ENCODE data around the gene NTHL1. TPM values are rescaled to one million over a fixed set of nuclear protein-coding genes. Genes with fewer than 3 reads are reported as not detected.

Gene NTHL1
- total RNA-seq, 1 experiment from 2014 or later: 52.0 TPM

- Histone ChIP-seq H2BK5ac (ENCODE audit: insufficient read length, low read length) (no peak overlapping the region), H3K9ac (ENCODE audit: extremely low read depth, insufficient read length, low read length) (no peak overlapping the region), H3K56ac (ENCODE audit: insufficient read length, low read depth, low read length) (no peak overlapping the region), H2AK5ac (ENCODE audit: insufficient read length, low read length) (no peak overlapping the region), H2BK120ac (ENCODE audit: low read depth, low read length, poor library complexity, severe bottlenecking) (no peak overlapping the region), H3K4me2 (ENCODE audit: insufficient read depth, insufficient read length, low read length) (no peak overlapping the region), H2BK15ac (ENCODE audit: low read depth, low read length) (no peak overlapping the region), H2BK20ac (ENCODE audit: low read depth, low read length, poor library complexity, severe bottlenecking) (no peak overlapping the region), H3K27me3 (ENCODE audit: insufficient read depth, low read length) (no peaks in the 10 kb centered on the region), H3K4ac (ENCODE audit: low read depth, low read length) (no peak overlapping the region), H3K23ac (ENCODE audit: insufficient read length, low read depth, low read length) (no peak overlapping the region), H3K18ac (ENCODE audit: insufficient read length, low read depth, low read length) (no peak overlapping the region), H2BK12ac (ENCODE audit: insufficient read length, low read depth, low read length) (no peak overlapping the region), H3K27ac (ENCODE audit: insufficient read length, low read depth, low read length) (no peak overlapping the region), H4K20me1 (ENCODE audit: control insufficient read depth, insufficient read depth, insufficient read length) (no peaks in the 10 kb centered on the region), H4K5ac (ENCODE audit: insufficient read length, low read depth, low read length) (no peak overlapping the region), H3K79me2 (ENCODE audit: insufficient read depth, low read length) (no peaks in the 10 kb centered on the region), H3K4me1 (ENCODE audit: insufficient read depth, low read length) (no peaks in the 10 kb centered on the region), H3K14ac (ENCODE audit: insufficient read depth, low read length) (no peak overlapping the region), H3K23me2 (ENCODE audit: insufficient read length, low read depth, low read length, poor library complexity, severe bottlenecking) (no peaks in the 10 kb centered on the region), H3T11ph (ENCODE audit: low read length) (no peak overlapping the region), H4K8ac (replicated peaks; ENCODE audit: insufficient read length, low read depth, low read length) (no peak overlapping the region), H3K9me3 (ENCODE audit: control insufficient read depth, low read depth, low read length) (no peaks in the 10 kb centered on the region), H4K91ac (ENCODE audit: insufficient read length, low read depth, low read length) (no peak overlapping the region), H3K79me1 (ENCODE audit: insufficient read depth, low read depth, low read length, poor library complexity, severe bottlenecking) (no peaks in the 10 kb centered on the region), H2AFZ (ENCODE audit: low read length) (no peak overlapping the region)
- no peaks in the 10 kb centered on the region for H3K4me1 Mint-ChIP-seq
- TF ChIP-seq CTCF (conservative IDR thresholded peaks at IDR 0.05): no peak
- H3K27me3 Mint-ChIP-seq (ENCODE audit: low read depth): no peaks in the 10 kb centered on the region
- H3K4me3 Mint-ChIP-seq: no peak overlapping the region
- peaks cover 0 to 19% (median 16%) of the 10 kb centered on the region in 3 experiments; a peak in 5 of 7 replicates for H3K36me3 Mint-ChIP-seq (ENCODE audit: insufficient read depth in 1 of 3, low read depth in 3 of 3)
- H3K27ac Mint-ChIP-seq: peak overlapping the region in 2 of 3 experiments; percentile 58 to 62; a peak in 2 of 7 replicates
- no peak for DNase-seq
- WGBS (ENCODE audit: extremely low coverage, insufficient read length, low lambda C conversion rate): no CpG with 5 or more reads among the region's 32 CpGs
- no peaks in the 10 kb centered on the region for H3K9me3 Mint-ChIP-seq
Observed at GRCh38 chr16:2082171-2082982, 34.7 kb upstream of the NTHL1 start.
